ENCODE data around the gene RASGRF1. TPM values are rescaled to one million over a fixed set of nuclear protein-coding genes. Genes with fewer than 3 reads are reported as not detected.

Gene RASGRF1
- total RNA-seq, 1 experiment from 2014 or later = not detected

GRCh38 chr15:78950343-78950742 lies 140.2 kb downstream of the RASGRF1 start:
- Histone ChIP-seq H3K27ac (ENCODE audit: low read length) (no peak overlapping the region), H3K4me1 (ENCODE audit: insufficient read depth, low read length) (peaks cover 41% of the 10 kb centered on the region), H3K9me3 (ENCODE audit: low read length) (no peaks in the 10 kb centered on the region), H3K27me3 (ENCODE audit: low read length) (no peaks in the 10 kb centered on the region), H2AFZ (ENCODE audit: low read length) (no peak overlapping the region), H3K4me3 (ENCODE audit: low read length) (no peak overlapping the region), H3K79me2 (ENCODE audit: low read length) (no peaks in the 10 kb centered on the region), H4K20me1 (ENCODE audit: low read length) (no peaks in the 10 kb centered on the region), H3K4me2 (ENCODE audit: low read length) (0 out of 2 replicates have a peak overlapping the region, but pooled peaks have one; percentile 42), H3K9ac (ENCODE audit: low read length) (no peak overlapping the region), H3F3A (ENCODE audit: low read length, unreplicated experiment) (no peaks in the 10 kb centered on the region), H3K9me2 (replicated peaks; ENCODE audit: low read length) (no peaks in the 10 kb centered on the region), H3K36me3 (ENCODE audit: low read depth, low read length) (no peaks in the 10 kb centered on the region)
- intact Hi-C loops (cut with micrococcal nuclease) = loop anchor here (2.0 kb wide), 1 partner anchor 28 kb away; no protein-coding TSS in a partner anchor
- BruUV-seq (replicated peaks) = no TSS peak
- ATAC-seq (no peak), DNase-seq (no peak)
- ChIA-PET CTCF (interaction anchor here (0.7 kb wide), 1 partner anchor 19 kb away, joined by 3 read pairs; no protein-coding TSS in a partner anchor), POLR2A (ENCODE audit: unreplicated experiment) (no interaction called here)
- no peak for TF ChIP-seq EZH2 (IDR thresholded peaks at IDR 0.05; ENCODE audit: low read length, unreplicated experiment)
- no peak for TF ChIP-seq EZH2phosphoT487 (IDR thresholded peaks at IDR 0.05; ENCODE audit: borderline replicate concordance, low read length)
- no peak for TF ChIP-seq CTCF (conservative IDR thresholded peaks at IDR 0.05; ENCODE audit: low read depth, low read length)

GRCh38 chr15:78949461-78949860 lies 141.1 kb downstream of the RASGRF1 start:
- H4K20me1 ChIP-seq (ENCODE audit: low read length) = no peaks in the 10 kb centered on the region
- peak overlapping the region; percentile 42 for H3K4me2 ChIP-seq (ENCODE audit: low read length)
- H3K9me2 ChIP-seq (replicated peaks; ENCODE audit: low read length) = no peaks in the 10 kb centered on the region
- no peak overlapping the region for H3K4me3 ChIP-seq (ENCODE audit: low read length)
- no peak for TF ChIP-seq CTCF (conservative IDR thresholded peaks at IDR 0.05; ENCODE audit: low read depth, low read length)
- no peak for TF ChIP-seq EZH2phosphoT487 (IDR thresholded peaks at IDR 0.05; ENCODE audit: borderline replicate concordance, low read length)
- no peak for TF ChIP-seq EZH2 (IDR thresholded peaks at IDR 0.05; ENCODE audit: low read length, unreplicated experiment)
- intact Hi-C loops (cut with micrococcal nuclease) = no loop called here
- DNase-seq (peak; percentile 64), ATAC-seq (no peak)
- no peaks in the 10 kb centered on the region for H3K9me3 ChIP-seq (ENCODE audit: low read length)
- POLR2A ChIA-PET (ENCODE audit: unreplicated experiment) = no interaction called here
- no peak overlapping the region for H2AFZ ChIP-seq (ENCODE audit: low read length)
- no peaks in the 10 kb centered on the region for H3F3A ChIP-seq (ENCODE audit: low read length, unreplicated experiment)
- H3K36me3 ChIP-seq (ENCODE audit: low read depth, low read length) = no peaks in the 10 kb centered on the region
- H3K27me3 ChIP-seq (ENCODE audit: low read length) = no peaks in the 10 kb centered on the region
- peaks cover 1% of the 10 kb centered on the region for H3K79me2 ChIP-seq (ENCODE audit: low read length)
- BruUV-seq (replicated peaks) = no TSS peak
- CTCF ChIA-PET = interaction anchor here (0.6 to 0.7 kb wide), 2 partner anchors 19 to 30 kb away, joined by 4 to 5 read pairs; no protein-coding TSS in a partner anchor
- H3K9ac ChIP-seq (ENCODE audit: low read length) = no peak overlapping the region
- H3K4me1 ChIP-seq (ENCODE audit: insufficient read depth, low read length) = peaks cover 45% of the 10 kb centered on the region
- 0 out of 2 replicates have a peak overlapping the region, but pooled peaks have one; percentile 5 for H3K27ac ChIP-seq (ENCODE audit: low read length)

GRCh38 chr15:78947506-78947905 lies 143.1 kb downstream of the RASGRF1 start:
- H3K9me2 ChIP-seq (replicated peaks; ENCODE audit: low read length) = no peaks in the 10 kb centered on the region
- ATAC-seq (no peak), DNase-seq (no peak)
- CTCF ChIA-PET = no interaction called here
- no TSS peak for BruUV-seq (replicated peaks)
- intact Hi-C loops (cut with micrococcal nuclease) = no loop called here
- POLR2A ChIA-PET (ENCODE audit: unreplicated experiment) = no interaction called here
- H3K36me3 ChIP-seq (ENCODE audit: low read depth, low read length) = no peaks in the 10 kb centered on the region
- H3K4me1 ChIP-seq (ENCODE audit: insufficient read depth, low read length) = peaks cover 50% of the 10 kb centered on the region
- no peak overlapping the region for H3K27ac ChIP-seq (ENCODE audit: low read length)
- no peaks in the 10 kb centered on the region for H3F3A ChIP-seq (ENCODE audit: low read length, unreplicated experiment)
- no peak overlapping the region for H2AFZ ChIP-seq (ENCODE audit: low read length)
- H3K79me2 ChIP-seq (ENCODE audit: low read length) = peaks cover 15% of the 10 kb centered on the region
- H3K27me3 ChIP-seq (ENCODE audit: low read length) = no peaks in the 10 kb centered on the region
- no peak overlapping the region for H3K4me2 ChIP-seq (ENCODE audit: low read length)
- H3K9me3 ChIP-seq (ENCODE audit: low read length) = no peaks in the 10 kb centered on the region
- no peaks in the 10 kb centered on the region for H4K20me1 ChIP-seq (ENCODE audit: low read length)
- H3K9ac ChIP-seq (ENCODE audit: low read length) = no peak overlapping the region
- H3K4me3 ChIP-seq (ENCODE audit: low read length) = no peak overlapping the region
- TF ChIP-seq EZH2 (IDR thresholded peaks at IDR 0.05; ENCODE audit: low read length, unreplicated experiment) (no peak), EZH2phosphoT487 (IDR thresholded peaks at IDR 0.05; ENCODE audit: borderline replicate concordance, low read length) (no peak), CTCF (conservative IDR thresholded peaks at IDR 0.05; ENCODE audit: low read depth, low read length) (no peak)
